Measurements from ENCODE around the gene CCDC74A.

DNA sequence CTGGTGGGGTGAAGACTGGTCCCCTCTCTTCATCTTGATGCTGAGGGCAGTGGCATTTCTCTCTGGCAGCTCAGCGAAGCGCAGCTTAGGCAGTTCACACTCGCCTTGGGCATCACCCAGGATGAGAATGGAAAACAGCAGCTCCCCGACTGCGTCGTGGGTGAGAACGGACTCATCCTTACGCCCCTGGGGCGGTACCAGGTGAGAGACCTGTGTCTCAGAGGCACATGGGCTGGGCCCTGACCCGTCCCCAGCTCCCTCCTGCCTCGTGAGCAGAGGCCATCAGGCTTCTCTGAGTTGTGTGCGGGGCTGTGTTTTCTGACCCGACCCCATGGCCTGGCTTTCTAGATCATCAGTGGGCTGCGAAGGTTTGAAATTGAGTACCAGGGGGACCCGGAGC lies 8.2 kb upstream of the CCDC74A start:
- TF ChIP-seq EGR1 (IDR thresholded peaks at IDR 0.05) = no peak
- no peak for TF ChIP-seq TAF1 (IDR thresholded peaks at IDR 0.05; ENCODE audit: low read depth)
- TF ChIP-seq, protein P1, sequence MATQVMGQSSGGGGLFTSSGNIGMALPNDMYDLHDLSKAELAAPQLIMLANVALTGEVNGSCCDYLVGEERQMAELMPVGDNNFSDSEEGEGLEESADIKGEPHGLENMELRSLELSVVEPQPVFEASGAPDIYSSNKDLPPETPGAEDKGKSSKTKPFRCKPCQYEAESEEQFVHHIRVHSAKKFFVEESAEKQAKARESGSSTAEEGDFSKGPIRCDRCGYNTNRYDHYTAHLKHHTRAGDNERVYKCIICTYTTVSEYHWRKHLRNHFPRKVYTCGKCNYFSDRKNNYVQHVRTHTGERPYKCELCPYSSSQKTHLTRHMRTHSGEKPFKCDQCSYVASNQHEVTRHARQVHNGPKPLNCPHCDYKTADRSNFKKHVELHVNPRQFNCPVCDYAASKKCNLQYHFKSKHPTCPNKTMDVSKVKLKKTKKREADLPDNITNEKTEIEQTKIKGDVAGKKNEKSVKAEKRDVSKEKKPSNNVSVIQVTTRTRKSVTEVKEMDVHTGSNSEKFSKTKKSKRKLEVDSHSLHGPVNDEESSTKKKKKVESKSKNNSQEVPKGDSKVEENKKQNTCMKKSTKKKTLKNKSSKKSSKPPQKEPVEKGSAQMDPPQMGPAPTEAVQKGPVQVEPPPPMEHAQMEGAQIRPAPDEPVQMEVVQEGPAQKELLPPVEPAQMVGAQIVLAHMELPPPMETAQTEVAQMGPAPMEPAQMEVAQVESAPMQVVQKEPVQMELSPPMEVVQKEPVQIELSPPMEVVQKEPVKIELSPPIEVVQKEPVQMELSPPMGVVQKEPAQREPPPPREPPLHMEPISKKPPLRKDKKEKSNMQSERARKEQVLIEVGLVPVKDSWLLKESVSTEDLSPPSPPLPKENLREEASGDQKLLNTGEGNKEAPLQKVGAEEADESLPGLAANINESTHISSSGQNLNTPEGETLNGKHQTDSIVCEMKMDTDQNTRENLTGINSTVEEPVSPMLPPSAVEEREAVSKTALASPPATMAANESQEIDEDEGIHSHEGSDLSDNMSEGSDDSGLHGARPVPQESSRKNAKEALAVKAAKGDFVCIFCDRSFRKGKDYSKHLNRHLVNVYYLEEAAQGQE (IDR thresholded peaks at IDR 0.05; ENCODE audit: low read depth) = no peak
- TF ChIP-seq TEAD4 (IDR thresholded peaks at IDR 0.05) = no peak
- no peak for TF ChIP-seq EP300 (IDR thresholded peaks at IDR 0.05; ENCODE audit: borderline replicate concordance)
- no peak for TF ChIP-seq CEBPB (IDR thresholded peaks at IDR 0.05)
- TF ChIP-seq YY1 (IDR thresholded peaks at IDR 0.05; ENCODE audit: low read depth) = no peak
- no peak for TF ChIP-seq FOXM1 (IDR thresholded peaks at IDR 0.05; ENCODE audit: borderline replicate concordance, low read depth)
- TF ChIP-seq RAD21 (IDR thresholded peaks at IDR 0.05; ENCODE audit: low read depth) = no peak

Data from Ishikawa (cell line).